Activated CD8-positive, alpha-beta T cell treated with anti-CD3 and anti-CD28 coated beads for 36 hours (primary cell): Measurements from ENCODE around the gene ADAT1. TPM values are rescaled to one million over a fixed set of nuclear protein-coding genes. Genes with fewer than 3 reads are reported as not detected.

Source experiments
- ATAC-seq: fragments of 200-7000 bp; cut with Tn5 transposase; one replicate; pipeline ENCODE4 v1.10.0; 2021; ENCODE audit warnings: mild to moderate bottlenecking, moderate library complexity
- CTCF ChIA-PET: fragments of 350-600 bp; sonication (Branson Sonifier 250); formaldehyde crosslinking; loops from one replicate; lab custom pipeline; 2021; ENCODE audit warnings: antibody characterized with exemption; lab: Charles Lee
- POLR2A ChIA-PET: fragments of 350-600 bp; sonication (Branson Sonifier 250); formaldehyde crosslinking; loops from one replicate; lab custom pipeline; 2021; ENCODE audit warnings: antibody characterized with exemption; lab: Charles Lee
- DNase-seq: peaks from one replicate; pipeline ENCODE4 v3.0.0-alpha.2; 2020
- H3K27ac Mint-ChIP-seq: one replicate; pipeline ENCODE4 v1.8.0; 2021; ENCODE audit warnings: mild to moderate bottlenecking, mixed read lengths
- H3K27me3 Mint-ChIP-seq: one replicate; pipeline ENCODE4 v1.8.0; 2021; ENCODE audit warnings: mixed read lengths
- H3K36me3 Mint-ChIP-seq: one replicate; pipeline ENCODE4 v1.8.0; 2021; ENCODE audit warnings: low read depth, mixed read lengths
- H3K4me1 Mint-ChIP-seq: one replicate; pipeline ENCODE4 v1.8.0; 2021; ENCODE audit warnings: low read depth, mixed read lengths
- H3K4me3 Mint-ChIP-seq: one replicate; pipeline ENCODE4 v1.8.0; 2021; ENCODE audit warnings: mild to moderate bottlenecking, moderate library complexity, mixed read lengths
- H3K9me3 Mint-ChIP-seq: one replicate; pipeline ENCODE4 v1.8.0; 2021; ENCODE audit warnings: mixed read lengths
- CTCF ChIP-seq: fragments of 200-600 bp; IDR thresholded peaks from one replicate; pipeline ENCODE4 v1.8.0; 2022; ENCODE audit warnings: antibody characterized with exemption, mild to moderate bottlenecking
- intact Hi-C: fragments of 100-400 bp; cut with micrococcal nuclease; formaldehyde crosslinking; loops from one replicate; pipeline ENCODE4 v1.10.0; 2022
- total RNA-seq, 2 experiments: library from RNA; stranded (reverse); gene quantifications; one replicate each; pipeline ENCODE4 v1.2.3, GENCODE V29; 2021

ADAT1 gene
- total RNA-seq, 2 experiments from 2014 or later: 41.7 to 43.6 TPM

- Mint-ChIP-seq H3K36me3 (peaks cover 3% of the 10 kb centered on the region), H3K4me1 (peaks cover 2% of the 10 kb centered on the region), H3K27ac (no peak overlapping the region), H3K9me3 (no peaks in the 10 kb centered on the region), H3K27me3 (no peaks in the 10 kb centered on the region), H3K4me3 (no peak overlapping the region)
- intact Hi-C loops: no loop called here
- ChIA-PET POLR2A (no interaction called here), CTCF (interaction anchor here (1.6 kb wide), 1 partner anchor 33 kb away, joined by 3 read pairs; no protein-coding TSS in a partner anchor)
- TF ChIP-seq CTCF: no peak
- DNase-seq (no peak), ATAC-seq (no peak)
Observed at GRCh38 chr16:75588716-75589115, 34.4 kb downstream of the ADAT1 start.

- DNase-seq (no peak), ATAC-seq (no peak)
- H3K4me1 Mint-ChIP-seq: peaks cover 9% of the 10 kb centered on the region
- no peaks in the 10 kb centered on the region for H3K9me3 Mint-ChIP-seq
- H3K27ac Mint-ChIP-seq: no peak overlapping the region
- peaks cover 4% of the 10 kb centered on the region for H3K36me3 Mint-ChIP-seq
- H3K4me3 Mint-ChIP-seq: no peak overlapping the region
- no peaks in the 10 kb centered on the region for H3K27me3 Mint-ChIP-seq
- ChIA-PET CTCF (interaction anchor here (0.9 kb wide), 1 partner anchor 67 kb away, joined by 3 read pairs; no protein-coding TSS in a partner anchor), POLR2A (interaction anchor here (0.6 kb wide), 1 partner anchor 1473 kb away, joined by 4 read pairs; no protein-coding TSS in a partner anchor)
- TF ChIP-seq CTCF: no peak
- intact Hi-C loops: no loop called here
Observed at GRCh38 chr16:75584108-75584507, 39.0 kb downstream of the ADAT1 start.

- Mint-ChIP-seq H3K27me3 (no peaks in the 10 kb centered on the region), H3K9me3 (no peaks in the 10 kb centered on the region), H3K4me3 (no peak overlapping the region), H3K36me3 (peaks cover 22% of the 10 kb centered on the region), H3K27ac (no peak overlapping the region), H3K4me1 (peaks cover 27% of the 10 kb centered on the region)
- ChIA-PET CTCF (interaction anchor here (1.7 kb wide), 1 partner anchor 43 kb away, joined by 5 read pairs; no protein-coding TSS in a partner anchor), POLR2A (interaction anchor here (1.3 kb wide), 1 partner anchor 44 kb away, joined by 3 read pairs; the partner anchor contains the start of gene ADAT1)
- no peak for TF ChIP-seq CTCF
- ATAC-seq (no peak), DNase-seq (no peak)
- intact Hi-C loops: no loop called here
Observed at GRCh38 chr16:75579281-75579834, 43.7 kb downstream of the ADAT1 start.

- Mint-ChIP-seq H3K27me3 (no peaks in the 10 kb centered on the region), H3K4me1 (peaks cover 31% of the 10 kb centered on the region), H3K9me3 (no peaks in the 10 kb centered on the region), H3K4me3 (no peak overlapping the region), H3K27ac (peak overlapping the region; percentile 68), H3K36me3 (peaks cover 22% of the 10 kb centered on the region)
- no peak for DNase-seq
- intact Hi-C loops: no loop called here
- ChIA-PET CTCF (interaction anchor here (1.7 kb wide), 1 partner anchor 43 kb away, joined by 5 read pairs; no protein-coding TSS in a partner anchor), POLR2A (interaction anchor here (0.7 to 1.3 kb wide), 2 partner anchors 41 to 44 kb away, joined by 3 to 4 read pairs; partner anchors contain the start of gene ADAT1)
- no peak for TF ChIP-seq CTCF
- ATAC-seq: no peak
Observed at GRCh38 chr16:75578725-75579124, 44.4 kb downstream of the ADAT1 start.

GRCh38 chr16:75578212-75578611 lies 44.9 kb downstream of the ADAT1 start:
- Mint-ChIP-seq H3K36me3 (peaks cover 23% of the 10 kb centered on the region), H3K27me3 (no peaks in the 10 kb centered on the region), H3K4me1 (peaks cover 32% of the 10 kb centered on the region), H3K9me3 (no peaks in the 10 kb centered on the region), H3K4me3 (no peak overlapping the region), H3K27ac (peak overlapping the region; percentile 68)
- POLR2A ChIA-PET: interaction anchor here (0.7 to 1.2 kb wide), 2 partner anchors 11 to 42 kb away, joined by 4 to 5 read pairs; no protein-coding TSS in a partner anchor
- no peak for DNase-seq
- no peak for TF ChIP-seq CTCF
- CTCF ChIA-PET: interaction anchor here (1.7 kb wide), 1 partner anchor 44 kb away, joined by 5 read pairs; no protein-coding TSS in a partner anchor
- ATAC-seq: no peak
- intact Hi-C loops: no loop called here
